Renal pelvis (tissue), 4 donors: Measurements from ENCODE around the gene RCOR2. TPM values are rescaled to one million over a fixed set of nuclear protein-coding genes. Genes with fewer than 3 reads are reported as not detected.
"Not testable (repeated sequence)": the region's sequence is repeated elsewhere in the genome, so short reads cannot be mapped to it uniquely, and the experiment has no call there.

ENCODE experiments used
- DNase-seq: peaks from one replicate; pipeline ENCODE4 v3.0.0-alpha.2; 2013
- polyA plus RNA-seq, 3 donors: library from polyadenylated mRNA; unstranded; fragments of 120-200 nt; gene quantifications; one replicate each; pipeline ENCODE4 v1.2.1, GENCODE V29; 2013; ENCODE audit not compliant: insufficient read length in 3 of 3

Gene RCOR2
- polyA plus RNA-seq, 3 donors, result 11.4 to 16.8 (median 15.4) TPM

- DNase-seq, result no peak
These were observed 36.6 kb downstream of the RCOR2 start for GRCh38 chr11:63880403-63880790.

- no peak for DNase-seq
These were observed 37.2 kb downstream of the RCOR2 start for GRCh38 chr11:63879598-63880402.

- DNase-seq, result no peak
These were observed 39.2 kb downstream of the RCOR2 start for GRCh38 chr11:63877658-63878241.

- no peak for DNase-seq
These were observed 40.3 kb downstream of the RCOR2 start for GRCh38 chr11:63876616-63877015.

GRCh38 chr11:63875506-63876065 is 41.4 kb downstream of the RCOR2 start:
- DNase-seq, result no peak

- no peak for DNase-seq
These were observed 42.5 kb downstream of the RCOR2 start for GRCh38 chr11:63874511-63874910.

GRCh38 chr11:63873311-63873710 is 43.7 kb downstream of the RCOR2 start:
- DNase-seq, result no peak

- DNase-seq, result no peak
These were observed 44.2 kb downstream of the RCOR2 start for GRCh38 chr11:63872800-63873197.

GRCh38 chr11:63871962-63872799 is 44.8 kb downstream of the RCOR2 start:
- peak; percentile 79 for DNase-seq

GRCh38 chr11:63870351-63871140 is 46.4 kb downstream of the RCOR2 start:
- DNase-seq, result no peak

- DNase-seq, result no peak
These were observed 47.3 kb downstream of the RCOR2 start for GRCh38 chr11:63869683-63870082.

GRCh38 chr11:63869171-63869591 is 47.8 kb downstream of the RCOR2 start:
- DNase-seq, result no peak

- DNase-seq, result no peak
These were observed 48.4 kb downstream of the RCOR2 start for GRCh38 chr11:63868399-63869064.

GRCh38 chr11:63867511-63867910 is 49.5 kb downstream of the RCOR2 start:
- no peak for DNase-seq

- DNase-seq, result no peak
These were observed 50.8 kb downstream of the RCOR2 start for GRCh38 chr11:63866211-63866610.

GRCh38 chr11:63863620-63864019 is 53.3 kb downstream of the RCOR2 start:
- not testable (repeated sequence) for DNase-seq

GRCh38 chr11:63862923-63863322 is 54.0 kb downstream of the RCOR2 start:
- no peak for DNase-seq
